GM18868 (cell line): ENCODE measurements around the gene RAB7A.

Source experiments
- ATAC-seq: cut with Tn5 transposase; IDR thresholded peaks from one replicate; pipeline ENCODE4 v1.9.1; 2021; ENCODE audit warnings: mild to moderate bottlenecking, moderate library complexity; ENCODE audit not compliant: unreplicated experiment

Gene RAB7A

DNA sequence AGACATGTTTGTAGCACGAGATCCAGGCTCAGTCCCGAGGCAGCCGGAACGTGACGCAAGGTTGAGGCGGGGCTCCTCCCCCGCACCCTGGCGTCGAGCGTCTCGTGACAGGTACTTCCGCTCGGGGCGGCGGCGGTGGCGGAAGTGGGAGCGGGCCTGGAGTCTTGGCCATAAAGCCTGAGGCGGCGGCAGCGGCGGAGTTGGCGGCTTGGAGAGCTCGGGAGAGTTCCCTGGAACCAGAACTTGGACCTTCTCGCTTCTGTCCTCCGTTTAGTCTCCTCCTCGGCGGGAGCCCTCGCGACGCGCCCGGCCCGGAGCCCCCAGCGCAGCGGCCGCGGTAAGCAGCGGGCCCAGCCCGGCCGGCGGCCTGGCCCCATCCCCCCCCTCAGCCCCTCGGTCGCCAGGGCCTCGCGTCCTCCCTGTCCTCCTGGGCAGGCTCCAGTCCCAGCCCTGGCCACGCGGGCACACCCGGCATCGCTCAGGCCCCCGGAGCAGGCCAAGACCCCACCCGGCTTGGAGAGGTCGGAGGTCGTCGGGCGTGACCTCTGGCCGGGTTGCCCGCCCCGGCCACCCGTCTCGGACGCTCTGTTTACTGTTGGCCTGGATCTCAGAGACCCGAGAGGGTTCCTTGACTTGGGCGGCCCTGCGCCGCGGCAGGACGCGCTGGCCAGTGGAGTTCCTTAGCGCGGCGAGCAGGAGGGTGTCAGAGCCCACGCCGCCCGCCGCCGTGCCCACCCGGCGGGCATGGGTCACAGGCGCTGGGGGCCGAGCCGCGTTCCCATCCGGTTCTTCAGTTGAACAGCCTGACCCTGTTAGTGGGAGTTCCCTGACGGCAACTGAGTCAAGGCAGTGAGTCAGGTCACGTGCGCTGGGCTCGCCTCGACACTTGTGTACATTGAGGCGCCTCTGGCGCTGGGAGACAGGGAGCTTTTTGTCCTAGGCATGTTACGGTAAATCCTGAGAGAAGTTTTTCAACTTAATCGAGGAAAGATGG lies at the start of gene RAB7A:
Gene RAB7A, plus strand, starts transcription at position 161 of the 994 bp plus-strand sequence. CDS start 69,185 bp downstream, outside the sequence.
- ATAC-seq, result peak; percentile 94

DNA sequence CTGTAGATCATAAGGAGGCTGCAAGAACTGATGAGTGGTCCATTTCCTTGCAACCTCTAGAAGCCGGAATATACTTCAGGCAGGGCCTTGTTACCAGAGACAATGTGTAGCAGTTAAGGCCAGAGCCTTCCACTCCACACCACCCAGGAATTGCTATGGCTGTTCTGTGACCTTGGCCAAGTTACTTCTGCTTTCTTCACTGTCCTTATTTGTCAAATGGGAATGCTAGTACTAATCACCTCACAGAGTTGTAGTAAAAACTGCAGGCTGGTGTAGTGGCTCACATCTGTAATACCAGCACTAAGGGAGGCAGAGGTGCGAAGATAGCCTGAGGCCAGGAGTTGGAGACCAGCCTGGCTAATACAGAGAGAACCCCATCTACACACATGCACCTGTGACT lies 46.6 kb upstream of the RAB7A start:
- ATAC-seq, result no peak

DNA sequence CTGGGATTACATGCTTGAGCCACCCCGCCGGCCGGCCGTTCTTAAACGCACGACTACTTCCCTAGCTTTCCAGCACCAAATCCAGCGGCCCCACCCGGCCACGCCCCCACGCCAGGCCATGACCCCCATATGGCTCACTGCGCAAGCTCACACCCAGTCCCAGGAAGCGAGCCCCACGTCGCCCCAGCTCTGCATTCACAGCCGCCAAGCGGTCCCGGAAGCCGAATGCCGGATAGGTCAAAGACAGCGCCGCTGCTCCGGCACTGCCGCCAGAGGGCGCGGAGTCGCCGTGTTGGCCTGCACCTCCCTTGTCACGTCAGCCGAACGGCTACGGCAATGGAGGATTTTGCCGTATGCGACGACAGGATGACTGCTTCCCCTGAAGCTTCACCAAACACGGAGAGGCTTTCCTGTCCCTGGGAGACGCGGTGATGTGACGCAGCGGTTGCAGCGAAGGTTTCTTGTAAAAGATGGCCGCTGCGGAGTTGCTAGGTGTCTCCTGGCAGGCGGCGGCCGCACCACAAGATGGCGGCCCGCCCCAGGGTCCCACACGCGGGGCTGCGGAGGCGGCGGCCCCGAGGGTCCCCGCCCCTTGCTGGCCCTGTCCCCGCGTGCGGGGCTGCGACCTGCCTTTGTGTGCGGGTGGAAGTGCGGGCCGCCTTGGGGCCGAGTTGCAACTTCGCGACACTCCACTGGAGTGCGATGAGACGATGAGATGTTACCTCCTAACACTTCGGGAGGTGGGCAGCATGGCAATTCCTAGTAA lies 45.2 kb upstream of the RAB7A start:
- ATAC-seq, result peak; percentile 95

DNA sequence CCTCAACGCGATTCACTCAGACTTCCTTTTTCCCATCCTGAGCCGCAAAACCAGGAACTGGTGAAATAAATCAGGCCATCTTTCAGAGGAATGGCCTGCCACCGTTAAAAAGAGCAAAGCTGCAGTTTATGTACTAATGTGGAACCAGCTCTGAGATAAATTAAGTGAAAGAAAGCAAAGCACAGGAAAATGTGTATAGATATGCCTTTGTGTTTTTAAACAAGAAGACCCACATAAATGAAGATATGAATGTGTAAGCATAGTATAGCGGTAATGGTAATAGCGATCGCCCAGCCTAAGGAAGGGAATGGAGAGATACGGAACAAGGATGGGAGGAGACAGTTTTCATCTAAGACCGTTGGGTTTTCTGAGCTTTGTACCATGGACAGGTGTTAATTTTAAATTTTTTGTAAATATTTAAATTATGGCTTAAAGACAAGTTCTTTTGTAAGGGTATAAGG lies 44.6 kb upstream of the RAB7A start:
- ATAC-seq, result no peak

DNA sequence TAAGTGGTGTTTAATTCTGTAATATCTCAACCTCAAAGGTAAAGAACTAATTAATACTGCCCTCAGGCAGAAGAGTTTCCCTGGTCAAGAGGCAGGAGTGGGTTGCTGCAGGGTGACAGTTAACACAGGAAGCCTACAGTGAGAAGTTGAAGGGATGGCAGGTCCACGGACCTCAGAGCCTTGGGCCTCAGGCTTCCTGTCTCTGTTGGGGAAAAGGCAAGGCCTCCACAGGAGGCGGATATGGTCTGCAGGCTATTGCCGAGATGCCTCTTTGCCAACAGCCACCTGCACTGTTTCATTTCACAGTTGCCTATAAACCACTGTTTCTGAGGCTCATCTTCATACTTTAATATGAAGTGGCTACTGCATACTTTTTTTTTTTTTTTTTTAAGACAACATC lies 42.0 kb upstream of the RAB7A start:
- ATAC-seq, result no peak

DNA sequence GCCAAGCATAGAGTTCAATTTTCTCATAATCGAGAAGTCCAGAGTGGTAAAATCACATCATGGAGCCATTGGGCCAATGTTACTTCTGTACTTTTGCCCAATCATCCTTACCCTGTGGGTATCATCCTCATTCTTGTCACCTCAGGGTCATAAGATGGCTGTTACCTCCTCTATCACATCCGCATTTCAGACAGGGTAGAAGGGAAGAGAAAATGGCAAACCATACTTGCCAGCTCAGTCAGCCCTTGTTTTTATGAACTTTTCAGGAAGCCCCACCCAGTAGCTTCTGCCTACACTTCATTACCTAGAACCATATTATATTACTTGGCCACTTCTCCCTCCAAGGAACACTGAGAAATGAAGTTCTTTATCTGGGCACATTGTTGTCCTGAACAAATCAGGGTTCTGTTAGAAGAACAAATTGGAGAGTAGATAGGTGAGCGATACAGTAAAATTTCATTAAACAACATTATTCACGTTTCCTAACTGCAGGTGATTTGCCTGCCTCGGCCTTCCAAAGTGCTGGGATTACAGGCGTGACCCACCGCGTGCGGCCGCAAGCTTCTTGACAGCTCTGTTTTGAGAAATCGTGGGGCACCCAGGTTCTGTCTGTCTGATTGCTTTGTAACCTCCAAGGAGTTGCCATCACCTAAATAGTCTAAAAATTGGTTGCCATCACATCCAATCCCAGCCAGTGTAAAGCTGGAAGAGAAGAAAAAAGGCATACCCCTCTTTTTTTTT lies 40.8 kb upstream of the RAB7A start:
- no peak for ATAC-seq

DNA sequence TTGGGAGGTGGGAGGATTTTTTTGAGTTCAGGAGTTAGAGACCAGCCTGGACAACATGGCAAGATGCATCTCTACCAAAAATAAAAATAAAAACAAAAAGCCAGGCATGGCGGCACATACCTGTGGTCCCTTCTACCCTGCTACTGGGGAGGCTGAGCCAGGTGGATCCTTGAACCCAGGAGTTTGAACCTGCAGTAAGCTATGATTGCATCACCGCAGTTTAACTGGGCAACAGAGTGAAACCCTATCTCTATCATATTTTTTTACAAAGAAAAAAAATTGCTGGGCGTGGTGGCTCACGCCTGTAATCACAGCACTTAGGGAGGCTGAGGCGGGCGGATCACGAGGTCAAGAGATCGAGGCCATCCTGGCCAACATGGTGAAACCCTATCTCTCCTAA lies 39.5 kb upstream of the RAB7A start:
- no peak for ATAC-seq

DNA sequence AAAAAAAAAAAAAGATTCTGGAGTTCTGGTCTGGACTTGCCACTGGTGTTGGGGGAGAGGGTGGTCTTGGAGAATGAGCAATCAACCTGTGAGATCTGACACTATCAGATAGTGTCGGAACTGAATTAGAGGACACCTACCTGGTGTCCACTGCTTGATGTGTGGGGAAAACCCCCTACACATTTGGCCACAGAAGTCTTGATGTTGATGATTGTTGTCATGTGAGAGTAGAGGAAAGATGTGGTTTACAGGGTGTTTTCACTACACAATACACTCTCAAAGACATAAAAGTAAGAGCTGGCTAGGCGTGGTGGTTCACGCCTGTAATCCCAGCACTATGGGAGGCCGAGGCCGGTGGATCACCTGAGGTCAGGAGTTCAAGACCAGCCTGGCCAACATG lies 36.9 kb upstream of the RAB7A start:
- no peak for ATAC-seq

DNA sequence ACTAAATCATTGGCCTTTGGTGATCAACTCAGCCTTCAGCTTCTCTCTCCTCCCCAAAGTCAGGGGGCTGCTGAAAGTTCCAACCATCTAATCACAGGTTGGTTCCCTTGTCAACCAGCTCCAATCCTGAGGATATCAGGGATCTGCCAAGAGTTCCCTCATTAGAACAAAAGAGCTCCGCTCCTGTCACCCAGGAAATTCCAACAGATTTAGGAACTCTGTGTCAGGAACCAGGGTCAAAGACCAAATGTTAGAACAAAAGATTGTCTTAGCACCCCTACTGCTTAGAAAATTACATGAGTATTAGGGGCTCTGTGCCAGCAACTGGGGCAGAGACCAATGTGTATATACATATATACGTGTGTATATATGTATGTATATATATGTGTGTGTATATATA lies 32.3 kb upstream of the RAB7A start:
- no peak for ATAC-seq

DNA sequence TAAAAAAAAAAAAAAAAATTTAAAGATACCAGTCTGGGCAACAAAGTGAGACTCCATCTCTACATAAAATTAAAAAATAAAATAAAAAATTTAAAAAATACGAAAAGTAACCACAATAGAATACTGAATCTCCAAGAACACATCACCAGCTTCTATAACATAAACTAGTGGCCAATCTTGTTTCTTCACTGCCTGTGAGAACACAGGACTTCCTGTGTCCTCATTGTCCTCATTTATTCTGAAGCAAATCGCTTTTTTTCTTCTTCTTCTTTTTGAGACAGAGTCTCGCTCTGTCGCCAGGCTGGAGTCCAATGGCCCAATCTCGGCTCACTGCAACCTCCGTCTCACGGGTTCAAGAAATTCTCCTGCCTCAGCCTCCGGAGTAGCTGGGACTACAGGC lies 28.6 kb upstream of the RAB7A start:
- no peak for ATAC-seq

DNA sequence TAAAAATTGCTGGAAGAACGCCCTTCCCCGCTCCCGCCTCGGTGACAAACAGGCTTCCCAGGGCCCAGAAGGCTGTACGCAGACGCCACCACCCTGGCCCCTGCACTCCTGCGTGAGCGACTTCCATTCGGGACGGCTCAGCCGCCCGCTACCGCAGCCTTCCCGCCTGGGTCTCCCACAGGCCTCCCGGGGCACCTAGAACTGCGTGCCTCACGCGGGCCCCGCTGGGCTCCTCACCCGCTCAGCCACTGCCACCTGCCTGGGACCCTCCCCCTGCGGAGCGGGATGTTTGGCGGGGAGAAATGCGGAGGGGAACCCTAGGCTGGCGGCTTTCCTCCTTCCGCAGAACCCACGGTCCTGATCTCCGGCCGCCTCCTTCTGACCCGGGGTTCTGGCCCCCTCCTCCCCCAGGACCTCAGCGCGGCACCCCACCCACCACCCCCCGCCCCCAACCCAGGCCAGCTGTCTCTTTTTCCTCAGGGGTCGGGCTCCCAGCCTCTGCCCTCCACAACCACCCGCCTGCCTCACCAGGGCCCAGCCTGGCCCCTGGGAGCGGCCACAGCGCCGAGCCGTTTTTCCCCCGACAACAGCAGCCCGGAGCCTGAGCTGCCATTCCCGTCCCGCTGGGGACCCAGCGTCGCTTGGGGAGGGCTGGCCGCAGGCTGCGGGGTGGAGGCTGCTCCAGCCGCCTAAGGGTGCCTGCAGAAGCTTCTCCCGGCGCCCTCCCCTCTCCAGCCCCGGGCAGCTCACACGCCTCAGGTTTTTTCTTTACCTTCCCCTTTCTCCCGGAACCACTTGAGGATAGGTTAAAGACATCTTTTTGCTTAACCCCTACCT lies 27.6 kb upstream of the RAB7A start:
- ATAC-seq, result no peak

DNA sequence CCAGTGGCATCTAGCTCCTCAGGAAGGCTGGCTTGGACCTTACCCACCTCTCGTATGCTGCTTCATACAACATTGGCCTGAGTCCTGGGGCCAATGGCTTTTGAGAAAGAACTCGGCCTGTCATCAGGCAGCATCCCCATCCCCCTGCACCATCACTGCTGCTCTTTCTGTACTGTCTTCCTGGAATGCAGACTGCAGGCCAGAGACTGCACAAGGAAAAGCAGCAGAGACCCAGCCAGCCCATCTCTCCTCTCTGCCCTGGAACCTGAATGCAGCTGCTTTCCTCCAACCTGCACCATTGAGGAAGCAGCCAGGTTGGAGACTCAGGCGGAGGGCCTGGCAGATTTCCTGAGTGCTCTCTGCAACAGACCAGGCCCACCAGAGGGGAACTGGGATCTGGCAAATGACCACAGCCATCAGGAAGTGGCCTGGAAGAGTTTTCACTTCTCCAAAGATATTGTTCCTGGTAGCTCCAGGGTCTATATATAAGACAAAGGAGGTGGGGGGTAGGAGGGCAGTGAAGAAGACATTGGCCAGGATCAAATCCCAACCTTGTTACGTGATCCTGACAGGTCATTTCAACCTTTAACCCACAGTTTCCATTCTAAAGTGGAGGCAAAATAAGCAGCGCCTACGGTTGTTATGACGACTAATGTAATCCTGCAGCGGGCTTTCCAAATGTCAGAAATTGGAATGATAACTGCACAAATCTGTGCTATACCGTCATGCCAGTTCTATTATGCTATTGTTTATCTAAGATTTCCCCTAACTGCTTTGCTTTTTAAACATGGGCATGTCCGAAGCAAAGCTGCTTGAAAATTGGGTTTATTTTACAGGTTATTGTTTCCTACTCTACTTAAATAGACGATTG lies 24.4 kb upstream of the RAB7A start:
- no peak for ATAC-seq

DNA sequence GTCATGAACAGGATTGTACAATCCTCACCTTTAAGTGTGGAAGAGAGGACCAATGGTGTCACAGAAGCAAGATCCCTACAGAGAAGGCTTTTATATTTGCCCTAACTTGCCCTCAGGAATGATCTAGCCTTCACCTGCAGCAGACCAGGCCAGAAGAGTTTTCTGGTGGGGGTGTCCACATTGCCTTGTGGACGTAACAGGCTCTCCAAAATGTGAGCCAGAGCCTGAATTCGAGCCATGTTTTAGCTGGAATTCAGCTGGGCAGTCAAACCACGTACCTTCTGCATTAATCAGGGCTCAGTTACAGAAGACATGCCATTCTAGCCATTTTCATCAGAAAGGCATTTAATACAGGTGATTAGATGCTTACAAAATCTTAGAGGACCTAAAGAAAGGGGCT lies 23.6 kb upstream of the RAB7A start:
- no peak for ATAC-seq

DNA sequence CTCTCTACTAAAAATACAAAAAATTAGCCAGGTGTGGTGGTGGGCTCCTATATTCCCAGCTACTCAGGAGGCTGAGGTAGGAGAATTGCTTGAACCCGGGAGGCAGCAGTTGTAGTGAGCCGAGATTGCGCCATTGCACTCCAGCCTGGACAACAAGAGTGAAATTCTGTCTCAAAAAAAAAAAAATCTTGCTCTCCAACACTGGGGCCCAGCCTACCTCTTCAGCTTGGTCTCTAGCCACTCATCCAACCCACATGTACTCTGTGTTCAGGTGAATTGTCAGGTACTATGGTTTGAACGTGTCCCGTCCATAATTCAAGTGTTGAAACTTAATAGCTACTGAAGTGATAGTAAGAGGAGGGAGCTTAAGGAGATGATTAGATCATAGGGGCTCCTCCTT lies 22.4 kb upstream of the RAB7A start:
- ATAC-seq, result no peak

DNA sequence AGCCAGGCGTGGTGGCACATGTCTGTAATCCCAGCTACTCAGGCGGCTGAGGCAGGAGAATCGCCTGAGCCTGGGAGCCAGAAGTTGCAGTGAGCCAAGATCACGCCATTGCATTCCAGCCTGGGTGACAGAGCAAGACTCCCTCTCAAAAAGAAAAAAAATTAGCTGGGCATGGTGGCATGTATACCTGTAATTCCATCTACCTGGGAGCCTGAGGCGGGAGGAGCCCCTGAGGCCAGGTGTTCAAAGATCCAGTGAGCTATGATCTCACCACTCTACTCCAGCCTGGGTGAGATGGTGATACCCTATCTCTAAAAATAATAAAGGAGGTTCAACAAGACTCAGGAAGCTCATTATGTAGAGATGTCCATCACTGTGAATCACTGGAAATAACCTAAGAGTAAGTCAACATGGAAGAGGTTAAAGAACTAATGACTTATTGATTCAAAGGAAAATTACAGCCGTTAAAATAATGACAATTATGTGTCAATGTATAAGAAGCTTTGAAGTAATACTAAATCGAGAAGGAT lies 19.8 kb upstream of the RAB7A start:
- ATAC-seq, result no peak

DNA sequence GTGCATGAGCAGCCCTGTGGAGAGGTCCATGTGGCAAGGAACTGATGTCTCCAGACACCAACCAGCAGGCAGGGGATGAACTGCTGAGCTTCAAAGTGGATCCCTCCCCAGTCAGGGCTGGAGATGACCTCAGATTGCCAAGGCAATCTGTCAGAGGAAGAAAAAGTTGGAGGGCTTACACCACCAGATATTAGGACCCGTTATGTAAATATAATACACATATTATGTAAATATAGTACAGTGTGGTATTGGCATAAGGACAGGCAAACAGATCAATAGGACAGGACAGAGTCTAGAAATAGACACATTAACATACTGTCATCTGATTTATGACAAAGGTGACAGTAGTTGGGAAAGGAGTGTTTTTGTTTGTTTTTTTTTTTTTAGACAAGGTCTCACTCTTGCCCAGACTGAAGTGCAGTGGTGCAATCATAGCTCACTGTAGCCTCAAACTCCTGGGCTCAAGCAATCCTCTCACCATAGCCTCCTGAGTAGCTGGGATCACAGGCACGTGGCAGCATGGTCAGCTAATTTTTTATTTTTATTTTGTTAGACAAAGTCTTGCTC lies 18.0 kb upstream of the RAB7A start:
- ATAC-seq, result no peak

DNA sequence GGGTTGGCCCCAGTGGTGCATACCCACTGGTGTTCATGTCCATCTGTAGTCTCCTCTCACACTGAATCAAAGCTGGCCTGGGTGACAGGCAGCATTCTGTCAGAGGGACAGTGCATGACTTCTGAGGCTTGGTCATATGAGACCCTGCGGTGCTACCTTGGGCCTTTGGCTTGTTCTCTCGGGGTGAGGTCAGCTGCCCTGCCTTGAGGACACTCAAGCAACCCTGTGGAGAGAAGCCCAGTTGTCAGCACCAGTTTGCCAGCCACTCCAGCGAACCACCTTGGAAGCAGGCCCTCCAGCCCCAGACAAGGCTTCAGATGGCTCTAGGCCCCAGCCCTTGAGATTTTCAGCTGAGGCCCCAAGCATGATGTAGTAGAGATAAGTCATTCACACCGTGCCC lies 16.9 kb upstream of the RAB7A start:
- no peak for ATAC-seq

DNA sequence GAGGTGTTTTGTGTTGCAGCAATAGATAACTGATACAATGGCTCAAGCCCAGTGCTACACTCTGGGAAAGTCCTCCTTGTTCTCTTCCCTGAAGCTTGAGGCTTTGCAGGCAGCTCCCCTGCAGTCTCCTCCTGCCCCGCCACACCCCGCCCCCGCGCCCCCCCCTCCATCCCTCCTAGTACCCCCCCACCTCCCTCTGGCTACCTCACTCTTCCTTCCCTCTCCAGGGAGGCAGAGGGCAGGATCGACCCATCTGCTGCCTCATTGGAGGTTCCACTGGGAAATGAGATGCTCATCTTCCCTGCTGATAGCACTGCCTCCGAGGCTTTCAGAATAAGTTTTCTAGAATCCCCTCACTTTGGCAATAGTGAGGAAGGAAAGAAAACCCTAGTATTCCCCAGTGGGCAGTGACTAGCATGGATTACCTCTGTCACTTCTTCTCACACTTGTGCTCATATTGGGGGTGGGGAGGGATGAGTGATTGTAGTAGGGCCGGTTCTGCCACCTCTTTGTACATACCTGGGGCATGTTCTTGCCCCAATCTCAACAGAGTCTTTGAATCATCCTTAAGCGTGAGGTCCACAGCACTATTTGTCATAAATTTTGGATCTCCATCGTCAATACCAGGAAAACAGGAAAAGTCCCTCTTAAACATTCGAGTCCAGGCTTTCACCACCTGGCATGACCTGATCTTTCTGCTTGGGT lies 16.3 kb upstream of the RAB7A start:
- no peak for ATAC-seq
